IPS-20b (cell line): ENCODE results near the gene HECTD1.
A peak's percentile ranks its signal among the peaks of the same experiment; 100 is the strongest.

Experiments
- H3K27ac ChIP-seq: one replicate; pipeline ENCODE4 v1.5.1; 2013; ENCODE audit warnings: low read length
- H3K27me3 ChIP-seq: 2 replicates; pipeline ENCODE4 v1.6.1; 2013; ENCODE audit warnings: mild to moderate bottlenecking, low read length, inconsistent platforms; ENCODE audit not compliant: insufficient read depth
- H3K36me3 ChIP-seq: 2 replicates; pipeline ENCODE4 v1.6.1; 2013; ENCODE audit warnings: low read depth, mild to moderate bottlenecking, inconsistent platforms, low read length, moderate library complexity; ENCODE audit not compliant: insufficient read depth
- H3K4me1 ChIP-seq: 2 replicates; pipeline ENCODE4 v1.6.1; 2013; ENCODE audit warnings: mild to moderate bottlenecking, control low read depth, inconsistent platforms, low read length, moderate library complexity; ENCODE audit not compliant: insufficient read depth
- H3K4me3 ChIP-seq: 2 replicates; pipeline ENCODE4 v1.5.1; 2013; ENCODE audit warnings: mild to moderate bottlenecking, low read length, inconsistent platforms
- H3K9ac ChIP-seq: 2 replicates; pipeline ENCODE4 v1.6.1; 2013; ENCODE audit warnings: low read depth, mild to moderate bottlenecking, inconsistent platforms, low read length, moderate library complexity
- H3K9me3 ChIP-seq: 2 replicates; pipeline ENCODE4 v1.6.1; 2013; ENCODE audit warnings: mild to moderate bottlenecking, low read depth, low read length, inconsistent platforms; ENCODE audit not compliant: insufficient read depth

The HECTD1 gene

DNA sequence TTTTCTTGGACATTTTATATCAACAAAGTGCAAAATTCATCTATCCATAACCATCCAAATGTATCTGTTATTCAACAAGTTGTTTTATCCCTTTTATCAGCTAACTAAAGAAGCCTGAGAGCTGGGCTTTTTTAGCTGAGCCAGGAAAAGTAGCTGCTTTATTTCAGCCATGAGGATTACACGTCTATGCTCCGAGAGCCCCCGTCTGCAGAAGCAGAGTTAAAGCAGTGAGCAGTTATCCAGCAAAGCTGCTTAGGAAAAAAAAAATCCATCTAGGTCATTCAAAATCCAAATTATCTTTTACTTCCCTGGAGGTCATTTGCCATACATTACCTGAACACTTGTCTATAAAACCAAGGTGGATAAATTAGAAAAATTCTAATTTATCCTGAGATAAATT lies 15.7 kb upstream of the HECTD1 start:
- Histone ChIP-seq H3K9me3 (no peaks in the 10 kb centered on the region), H3K27ac (no peak overlapping the region), H3K4me1 (no peaks in the 10 kb centered on the region), H3K36me3 (no peaks in the 10 kb centered on the region), H3K9ac (no peak overlapping the region), H3K27me3 (no peaks in the 10 kb centered on the region), H3K4me3 (no peak overlapping the region)

DNA sequence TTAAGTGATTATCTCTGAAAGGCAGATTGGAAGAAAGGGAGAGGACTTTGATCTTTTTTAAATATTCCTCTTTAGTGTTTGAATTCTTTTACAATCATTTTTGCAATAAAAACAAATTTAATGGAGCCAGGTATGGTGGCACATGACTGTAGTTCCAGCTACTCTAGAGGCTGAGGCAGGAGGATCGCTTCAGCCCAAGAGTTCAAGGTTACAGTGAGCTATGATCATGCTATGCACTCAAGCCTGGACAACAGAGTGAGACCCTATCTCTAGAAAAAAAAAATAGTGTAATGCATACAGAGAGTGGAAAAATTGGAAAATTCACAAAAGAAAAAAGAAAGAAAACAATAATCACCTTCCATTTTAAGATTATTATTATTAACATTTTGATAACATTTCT lies 15.2 kb upstream of the HECTD1 start:
- Histone ChIP-seq H3K9me3 (no peaks in the 10 kb centered on the region), H3K27ac (no peak overlapping the region), H3K9ac (no peak overlapping the region), H3K36me3 (no peaks in the 10 kb centered on the region), H3K27me3 (no peaks in the 10 kb centered on the region), H3K4me3 (no peak overlapping the region), H3K4me1 (no peaks in the 10 kb centered on the region)

DNA sequence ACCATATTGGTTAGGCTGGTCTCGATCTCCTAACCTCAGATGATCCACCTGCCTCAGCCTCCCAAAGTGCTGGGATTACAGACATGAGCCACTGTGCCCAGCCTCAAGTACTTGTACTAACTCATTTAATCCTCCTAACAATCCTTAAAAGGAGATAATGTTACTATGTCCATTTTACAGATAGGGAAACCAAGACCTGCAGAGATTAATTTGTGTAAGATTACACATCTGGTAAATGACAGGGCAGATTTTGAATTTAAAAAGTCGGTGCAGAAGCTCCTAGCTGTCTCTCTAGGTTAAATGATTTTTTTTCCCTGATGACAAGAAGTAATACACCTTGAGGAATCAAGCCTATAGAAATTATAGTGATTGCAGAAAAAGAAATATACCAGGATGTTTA lies 13.7 kb upstream of the HECTD1 start:
- Histone ChIP-seq H3K27ac (no peak overlapping the region), H3K4me1 (no peaks in the 10 kb centered on the region), H3K4me3 (no peak overlapping the region), H3K9me3 (no peaks in the 10 kb centered on the region), H3K27me3 (no peaks in the 10 kb centered on the region), H3K36me3 (no peaks in the 10 kb centered on the region), H3K9ac (no peak overlapping the region)

DNA sequence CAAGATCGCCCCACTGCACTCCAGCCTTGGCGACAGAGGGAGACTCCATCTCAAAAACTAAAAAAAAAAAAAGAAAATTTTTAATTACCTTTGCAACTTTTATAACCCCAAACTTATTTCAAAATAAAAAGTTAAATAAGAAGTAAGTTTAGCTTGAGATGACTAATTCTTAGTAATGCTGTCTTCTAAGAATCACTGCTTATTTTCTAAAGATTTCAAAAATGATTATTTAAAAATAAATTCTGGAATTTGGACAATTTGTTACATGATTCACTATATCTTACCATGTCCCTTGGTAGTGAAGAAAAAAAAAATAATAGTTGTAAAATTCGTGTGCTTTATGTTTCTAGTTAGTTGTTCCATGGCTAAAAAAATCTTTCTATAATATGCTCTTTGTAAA lies 11.6 kb upstream of the HECTD1 start:
- Histone ChIP-seq H3K4me3 (no peak overlapping the region), H3K9me3 (no peaks in the 10 kb centered on the region), H3K27ac (no peak overlapping the region), H3K36me3 (no peaks in the 10 kb centered on the region), H3K4me1 (no peaks in the 10 kb centered on the region), H3K9ac (no peak overlapping the region), H3K27me3 (no peaks in the 10 kb centered on the region)

DNA sequence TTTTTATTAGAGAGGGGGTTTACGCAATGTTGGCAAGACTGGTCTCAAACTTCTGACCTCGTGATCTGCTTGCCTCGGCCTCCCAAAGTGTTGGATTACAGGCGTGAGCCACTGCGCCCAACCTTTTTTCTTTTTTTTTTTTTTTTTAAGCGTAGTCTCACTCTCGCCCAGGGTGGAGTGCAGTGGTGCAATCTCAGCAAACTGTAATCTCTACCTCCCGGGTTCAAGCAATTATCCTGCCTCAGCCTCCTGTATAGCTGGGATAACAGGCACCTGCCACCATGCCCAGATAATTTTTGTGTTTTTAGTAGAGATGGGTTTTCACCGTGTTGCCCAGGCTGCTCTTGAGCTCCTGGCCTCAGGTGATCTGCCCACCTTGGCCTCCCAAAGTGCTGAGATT lies 8.8 kb upstream of the HECTD1 start:
- Histone ChIP-seq H3K36me3 (no peaks in the 10 kb centered on the region), H3K9me3 (no peaks in the 10 kb centered on the region), H3K27ac (no peak overlapping the region), H3K27me3 (no peaks in the 10 kb centered on the region), H3K4me1 (no peaks in the 10 kb centered on the region), H3K9ac (no peak overlapping the region), H3K4me3 (no peak overlapping the region)

DNA sequence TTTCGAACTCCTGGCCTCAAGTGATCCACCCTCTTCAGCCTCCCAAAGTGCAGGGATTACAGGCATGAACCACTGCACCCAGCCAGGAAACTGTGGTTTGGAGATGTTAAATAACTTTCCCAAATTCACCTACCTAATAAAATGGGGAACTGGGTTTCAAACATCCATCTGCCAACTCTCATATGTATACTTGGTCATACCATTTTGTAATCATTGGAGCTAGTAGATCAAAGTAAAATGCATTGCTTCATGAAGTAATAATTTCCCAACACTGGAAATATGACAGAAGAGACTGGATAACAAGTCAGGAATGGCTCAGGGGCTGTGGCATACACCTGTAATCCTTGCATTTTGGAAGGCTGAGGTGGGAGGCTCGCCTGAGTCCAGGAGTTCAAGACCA lies 5.3 kb upstream of the HECTD1 start:
- H3K27ac ChIP-seq, result no peak overlapping the region
- peaks cover 4% of the 10 kb centered on the region; the same call in 1 of the 2 replicates for H3K4me1 ChIP-seq
- H3K36me3 ChIP-seq, result no peaks in the 10 kb centered on the region
- H3K27me3 ChIP-seq, result no peaks in the 10 kb centered on the region
- no peak overlapping the region for H3K4me3 ChIP-seq
- H3K9me3 ChIP-seq, result no peaks in the 10 kb centered on the region
- H3K9ac ChIP-seq, result no peak overlapping the region

DNA sequence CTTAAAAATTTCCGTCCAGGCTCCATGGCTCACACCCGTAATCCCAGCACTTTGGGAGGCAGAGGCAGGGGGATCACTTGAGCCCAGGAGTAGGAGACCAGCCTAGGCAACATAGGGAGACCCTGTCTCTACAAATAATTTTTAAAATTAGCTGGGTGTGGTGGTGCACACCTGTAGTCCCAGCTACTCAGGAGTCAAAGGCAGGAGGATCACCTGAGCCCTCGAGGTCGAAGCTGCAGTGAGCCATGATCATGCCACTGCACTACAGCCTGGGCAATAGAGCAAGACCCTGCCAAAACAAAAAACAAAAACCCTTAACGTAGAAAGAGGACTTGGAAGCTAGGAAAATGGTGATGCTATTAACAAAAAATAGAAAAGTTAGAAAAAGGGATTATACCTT lies 2.0 kb upstream of the HECTD1 start:
- Histone ChIP-seq H3K9ac (no peak overlapping the region), H3K36me3 (no peaks in the 10 kb centered on the region), H3K9me3 (no peaks in the 10 kb centered on the region), H3K27ac (no peak overlapping the region), H3K4me1 (peaks cover 4% of the 10 kb centered on the region; the same call in 1 of the 2 replicates), H3K4me3 (no peak overlapping the region), H3K27me3 (no peaks in the 10 kb centered on the region)

DNA sequence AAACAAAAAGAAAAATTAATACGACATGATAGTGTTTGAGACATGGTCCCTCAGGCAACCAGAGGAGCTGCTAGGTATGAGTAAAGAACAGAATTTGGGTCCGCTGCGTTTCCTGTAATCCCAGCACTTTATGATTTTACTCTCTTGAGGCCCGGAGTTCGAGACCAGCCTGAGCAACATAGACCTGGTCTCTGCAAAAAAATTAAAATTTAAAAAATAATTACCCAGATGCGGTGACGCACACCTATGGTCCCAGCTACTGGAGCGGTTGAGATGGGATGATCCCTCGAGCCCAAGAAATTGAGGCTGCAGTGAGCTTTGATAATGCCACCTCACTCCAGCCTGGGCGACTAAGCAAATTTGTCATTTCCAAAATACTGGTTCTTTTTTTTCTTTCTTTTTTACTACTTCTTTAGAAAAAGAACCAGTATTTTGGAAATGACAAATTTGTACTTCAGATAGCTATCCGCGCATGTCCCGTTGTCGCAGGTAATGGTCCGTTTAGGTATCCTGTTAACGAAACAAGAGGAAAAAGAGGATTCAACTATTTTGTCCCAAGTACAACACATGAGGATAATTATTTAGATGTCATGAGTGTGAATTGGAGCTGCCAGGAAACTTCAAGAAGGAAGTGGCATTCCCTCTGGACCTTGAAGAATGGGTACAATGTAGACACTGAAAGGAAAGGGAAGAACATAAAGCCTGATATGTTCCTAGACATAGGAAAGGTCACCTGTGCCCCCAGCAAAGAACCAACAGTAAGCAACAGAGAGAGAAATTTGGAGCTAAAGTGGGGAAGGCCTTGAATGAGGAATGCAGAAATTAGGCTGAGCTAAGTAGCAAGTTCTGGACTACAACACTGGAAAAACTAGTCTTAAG lies 1.2 kb upstream of the HECTD1 start:
- Histone ChIP-seq H3K9ac (peak overlapping the region; percentile 91; the same call in 1 of the 2 replicates), H3K27me3 (no peaks in the 10 kb centered on the region), H3K9me3 (no peaks in the 10 kb centered on the region), H3K36me3 (peaks cover 6% of the 10 kb centered on the region), H3K4me3 (peak overlapping the region; percentile 77), H3K27ac (peak overlapping the region; percentile 37), H3K4me1 (peaks cover 4% of the 10 kb centered on the region; the same call in 1 of the 2 replicates)

DNA sequence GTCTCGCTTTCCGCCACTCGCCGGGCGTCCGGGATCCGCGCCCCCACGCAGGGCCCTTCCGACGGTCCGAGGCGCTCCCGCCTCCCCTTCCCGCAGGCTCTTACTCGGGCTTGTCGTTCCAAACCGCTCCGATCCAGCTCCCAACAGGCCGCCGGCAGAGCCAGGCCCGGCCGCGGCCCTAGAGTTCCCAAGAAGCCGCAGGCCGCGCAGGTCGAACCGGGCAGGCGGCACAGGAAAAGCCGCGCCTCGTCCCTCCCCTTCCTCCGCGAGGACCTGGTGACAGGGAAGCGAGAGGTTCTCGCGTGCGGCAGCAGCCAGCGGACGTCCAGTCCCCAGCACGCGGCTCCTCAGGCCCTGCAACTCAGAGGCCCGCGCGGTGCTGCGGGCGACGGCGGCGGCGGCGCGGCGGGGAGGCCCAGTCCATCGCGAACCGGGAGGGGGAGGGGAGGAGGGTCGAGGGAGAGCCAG lies 272 bp downstream of the HECTD1 start:
- H3K9ac ChIP-seq, result peak overlapping the region; percentile 91
- H3K27me3 ChIP-seq, result no peaks in the 10 kb centered on the region
- H3K36me3 ChIP-seq, result peaks cover 6% of the 10 kb centered on the region
- no peaks in the 10 kb centered on the region for H3K9me3 ChIP-seq
- peaks cover 4% of the 10 kb centered on the region; the same call in 1 of the 2 replicates for H3K4me1 ChIP-seq
- peak overlapping the region; percentile 78 for H3K27ac ChIP-seq
- peak overlapping the region; percentile 77 for H3K4me3 ChIP-seq

DNA sequence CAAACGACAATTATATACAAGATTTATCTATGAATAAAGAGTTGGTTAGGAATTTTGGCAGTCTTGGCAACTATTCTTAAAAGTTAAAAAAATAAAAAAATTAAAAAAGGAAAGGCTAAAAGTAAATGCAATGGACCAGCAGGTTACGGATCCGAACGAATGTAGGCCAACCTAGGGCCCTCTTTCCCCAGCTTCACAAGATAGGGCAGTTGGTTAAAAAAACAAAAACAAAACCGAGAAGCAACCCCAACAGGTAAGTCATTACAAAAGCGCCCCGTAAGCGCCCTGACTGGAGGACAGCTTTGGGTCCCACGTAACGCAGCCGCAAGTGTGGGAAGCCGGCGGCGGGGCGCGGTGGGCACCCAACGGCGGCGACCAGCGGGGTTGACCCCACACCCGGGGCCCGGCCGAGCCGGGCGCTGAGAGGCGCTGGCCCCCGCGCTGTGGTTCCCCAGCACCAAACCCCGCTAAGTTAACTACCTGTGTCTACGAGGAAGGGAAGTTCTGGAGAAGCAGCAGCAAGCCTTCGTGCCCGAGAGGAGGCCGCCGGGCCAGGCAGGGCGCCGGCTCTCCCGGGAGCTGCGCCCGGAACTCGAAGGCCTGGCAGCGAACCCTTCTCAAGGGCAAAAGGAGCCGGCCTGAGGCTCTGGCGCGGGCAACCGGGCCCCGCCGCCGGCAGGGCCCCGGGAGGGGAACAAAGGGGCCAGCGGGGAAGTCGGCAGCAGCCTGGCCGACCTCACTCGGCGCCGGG lies 882 bp downstream of the HECTD1 start:
- Histone ChIP-seq H3K4me3 (peak overlapping the region; percentile 77), H3K27ac (no peak overlapping the region), H3K9ac (peak overlapping the region; percentile 91)

DNA sequence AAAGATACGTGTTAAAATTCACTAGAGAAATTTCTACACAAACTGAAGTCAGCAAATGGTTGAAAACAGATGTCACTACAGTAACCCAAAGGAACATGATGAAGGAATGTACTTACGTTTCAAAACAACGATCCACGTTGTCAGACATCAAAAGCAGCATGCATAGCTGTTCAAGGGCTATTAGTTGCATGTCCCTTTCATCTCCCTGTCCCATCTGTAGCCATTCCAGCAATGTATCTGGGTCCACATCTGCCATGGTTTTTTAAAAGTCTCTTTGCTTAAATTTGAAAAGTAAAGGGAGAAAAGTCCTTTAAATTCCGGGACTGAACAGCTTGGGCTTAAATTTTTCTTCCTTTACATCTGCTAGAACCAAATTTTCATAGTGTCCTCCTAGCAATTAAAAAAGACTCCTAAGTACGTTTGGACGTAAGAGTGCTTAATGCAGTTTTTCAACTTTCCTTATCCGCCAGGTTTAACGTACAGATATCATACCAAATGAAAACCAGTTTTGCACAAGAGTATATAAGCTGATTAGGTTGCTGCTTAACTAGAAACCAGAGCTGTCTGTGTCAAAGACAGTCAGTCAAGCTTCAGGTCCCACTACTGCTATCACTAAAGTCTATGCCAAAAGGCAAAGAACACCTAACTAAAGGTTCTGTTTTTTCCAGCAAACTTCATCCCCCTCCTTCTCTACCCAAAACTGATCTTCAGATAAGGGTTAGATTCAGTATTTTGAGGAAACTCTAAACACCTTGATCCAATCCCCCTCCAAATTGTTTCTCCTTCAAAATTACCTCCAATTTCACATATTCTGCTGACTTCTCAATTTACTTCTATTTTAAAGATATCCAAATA lies 1.7 kb downstream of the HECTD1 start:
- Histone ChIP-seq H3K27ac (no peak overlapping the region), H3K9me3 (no peaks in the 10 kb centered on the region), H3K9ac (peak overlapping the region; percentile 91; the same call in 1 of the 2 replicates), H3K36me3 (peaks cover 6% of the 10 kb centered on the region), H3K27me3 (no peaks in the 10 kb centered on the region), H3K4me1 (peaks cover 4% of the 10 kb centered on the region; the same call in 1 of the 2 replicates), H3K4me3 (peak overlapping the region; percentile 77)

More for the DNA sequence above, 882 bp downstream of the HECTD1 start:
- Histone ChIP-seq H3K4me1 (peaks cover 4% of the 10 kb centered on the region; the same call in 1 of the 2 replicates), H3K9me3 (no peaks in the 10 kb centered on the region), H3K27me3 (no peaks in the 10 kb centered on the region), H3K36me3 (peaks cover 6% of the 10 kb centered on the region)
